Fibroblast of lung (primary cell): ENCODE results near the gene SIK2. TPM values are rescaled to one million over a fixed set of nuclear protein-coding genes. Genes with fewer than 3 reads are reported as not detected.
"Not testable (repeated sequence)": the region's sequence is repeated elsewhere in the genome, so short reads cannot be mapped to it uniquely, and the experiment has no call there.

Experiments used
- DNase-seq, 2 donors: peaks; one replicate each; pipeline versions ENCODE4 v3.0.0 to v3.0.0-alpha.2; 2010; ENCODE audit warnings: low read depth in 2 of 2
- H2AFZ ChIP-seq: 2 replicates; pipeline ENCODE4 v1.5.1; 2012; ENCODE audit warnings: low read length, control low read depth, inconsistent platforms
- H3K27ac ChIP-seq: 2 replicates; pipeline ENCODE4 v1.5.1; 2011; ENCODE audit warnings: low read length, control low read depth; ENCODE audit not compliant: insufficient read depth
- H3K27me3 ChIP-seq: 2 replicates; pipeline ENCODE4 v1.5.1; 2011; ENCODE audit warnings: mild to moderate bottlenecking, low read length; ENCODE audit not compliant: control insufficient read depth, insufficient read depth
- H3K36me3 ChIP-seq: 2 replicates; pipeline ENCODE4 v1.5.1; 2011; ENCODE audit warnings: low read length; ENCODE audit not compliant: control insufficient read depth, insufficient read depth
- H3K4me1 ChIP-seq: 2 replicates; pipeline ENCODE4 v1.5.1; 2011; ENCODE audit warnings: low read length; ENCODE audit not compliant: control insufficient read depth, insufficient read depth; ENCODE audit errors: extremely low read depth
- H3K4me2 ChIP-seq: 2 replicates; pipeline ENCODE4 v1.5.1; 2011; ENCODE audit warnings: low read length, control low read depth; ENCODE audit not compliant: insufficient read depth; ENCODE audit errors: extremely low read depth
- H3K4me3 ChIP-seq, 4 experiments: fragments of 200-600 bp in 1 of 4; sonication (generic) in 1 of 4; replicated peaks in 1 of 4; 2 replicates each; pipeline ENCODE4 v1.5.1; 2011 to 2016; ENCODE audit warnings: low read length in 4 of 4, low read depth in 3 of 4, mild to moderate bottlenecking in 3 of 4, control low read depth in 2 of 4, inconsistent platforms in 1 of 4, mixed read lengths in 1 of 4; ENCODE audit not compliant: insufficient read depth in 1 of 4; ENCODE audit errors: control extremely low read depth in 1 of 4
- H3K79me2 ChIP-seq: 2 replicates; pipeline ENCODE4 v1.5.1; 2012; ENCODE audit warnings: mild to moderate bottlenecking, low read length, inconsistent platforms; ENCODE audit not compliant: control insufficient read depth, insufficient read depth
- H3K9ac ChIP-seq: 2 replicates; pipeline ENCODE4 v1.5.1; 2011; ENCODE audit warnings: mild to moderate bottlenecking, low read length, control low read depth; ENCODE audit not compliant: insufficient read depth
- H3K9me3 ChIP-seq: 2 replicates; pipeline ENCODE4 v1.5.1; 2012; ENCODE audit warnings: low read depth, low read length; ENCODE audit not compliant: control insufficient read depth, insufficient read depth
- H4K20me1 ChIP-seq: 2 replicates; pipeline ENCODE4 v1.5.1; 2011; ENCODE audit warnings: low read length; ENCODE audit not compliant: control insufficient read depth, insufficient read depth; ENCODE audit errors: extremely low read depth
- EZH2 ChIP-seq: IDR thresholded peaks from 2 replicates; pipeline ENCODE4 v1.5.1; 2012; ENCODE audit warnings: low read length, control low read depth, mild to moderate bottlenecking; ENCODE audit errors: missing control alignments
- polyA plus RNA-seq, 2 donors: library from polyadenylated mRNA; depleted of rRNA in 1 of 2; stranded (reverse) in 1 of 2; unstranded in 1 of 2; fragments of >200 nt; gene quantifications; 2 replicates each; pipeline ENCODE4 v1.2.1, GENCODE V29; 2011 to 2012; ENCODE audit warnings: missing spikeins in 1 of 2
- total RNA-seq: library from RNA; depleted of rRNA; stranded (reverse); fragments of >200 nt; gene quantifications from 2 replicates; pipeline ENCODE4 v1.2.1, GENCODE V29; 2014
- TF ChIP-seq, protein P1 (sequence below), 2 donors: IDR thresholded peaks in 1 of 2; conservative IDR thresholded peaks in 1 of 2; 1 replicate in 1 of 2; 2 replicates in 1 of 2; pipeline ENCODE4 v1.5.1; 2011 to 2012; ENCODE audit warnings: low read length in 2 of 2, control low read depth in 1 of 2, inconsistent platforms in 1 of 2, low read depth in 1 of 2, mild to moderate bottlenecking in 1 of 2

The SIK2 gene
- total and polyA plus RNA-seq, 2 donors (not counting 1 experiment from before 2014, with no cell fraction given): 16.3 to 19.3 TPM

GRCh38 chr11:111645657-111646316 is 43.5 kb downstream of the SIK2 start:
- no peaks in the 10 kb centered on the region for H3K36me3 ChIP-seq
- no peak overlapping the region for H3K9ac ChIP-seq
- no peak overlapping the region for H3K4me3 ChIP-seq
- no peak for DNase-seq
- H3K79me2 ChIP-seq: no peaks in the 10 kb centered on the region
- H3K4me1 ChIP-seq: no peaks in the 10 kb centered on the region
- no peak overlapping the region for H3K27ac ChIP-seq
- no peak overlapping the region for H3K4me2 ChIP-seq
- H4K20me1 ChIP-seq: no peaks in the 10 kb centered on the region
- no peaks in the 10 kb centered on the region for H3K9me3 ChIP-seq
- H2AFZ ChIP-seq: no peak overlapping the region
- TF ChIP-seq, protein P1, sequence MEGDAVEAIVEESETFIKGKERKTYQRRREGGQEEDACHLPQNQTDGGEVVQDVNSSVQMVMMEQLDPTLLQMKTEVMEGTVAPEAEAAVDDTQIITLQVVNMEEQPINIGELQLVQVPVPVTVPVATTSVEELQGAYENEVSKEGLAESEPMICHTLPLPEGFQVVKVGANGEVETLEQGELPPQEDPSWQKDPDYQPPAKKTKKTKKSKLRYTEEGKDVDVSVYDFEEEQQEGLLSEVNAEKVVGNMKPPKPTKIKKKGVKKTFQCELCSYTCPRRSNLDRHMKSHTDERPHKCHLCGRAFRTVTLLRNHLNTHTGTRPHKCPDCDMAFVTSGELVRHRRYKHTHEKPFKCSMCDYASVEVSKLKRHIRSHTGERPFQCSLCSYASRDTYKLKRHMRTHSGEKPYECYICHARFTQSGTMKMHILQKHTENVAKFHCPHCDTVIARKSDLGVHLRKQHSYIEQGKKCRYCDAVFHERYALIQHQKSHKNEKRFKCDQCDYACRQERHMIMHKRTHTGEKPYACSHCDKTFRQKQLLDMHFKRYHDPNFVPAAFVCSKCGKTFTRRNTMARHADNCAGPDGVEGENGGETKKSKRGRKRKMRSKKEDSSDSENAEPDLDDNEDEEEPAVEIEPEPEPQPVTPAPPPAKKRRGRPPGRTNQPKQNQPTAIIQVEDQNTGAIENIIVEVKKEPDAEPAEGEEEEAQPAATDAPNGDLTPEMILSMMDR (conservative IDR thresholded peaks at IDR 0.05 in 1 of 2, IDR thresholded peaks at IDR 0.05 in 1 of 2; ENCODE audit: low read depth in 1 of 2, low read length in 2 of 2): no peak
- TF ChIP-seq EZH2: no peak
- no peaks in the 10 kb centered on the region for H3K27me3 ChIP-seq

DNA sequence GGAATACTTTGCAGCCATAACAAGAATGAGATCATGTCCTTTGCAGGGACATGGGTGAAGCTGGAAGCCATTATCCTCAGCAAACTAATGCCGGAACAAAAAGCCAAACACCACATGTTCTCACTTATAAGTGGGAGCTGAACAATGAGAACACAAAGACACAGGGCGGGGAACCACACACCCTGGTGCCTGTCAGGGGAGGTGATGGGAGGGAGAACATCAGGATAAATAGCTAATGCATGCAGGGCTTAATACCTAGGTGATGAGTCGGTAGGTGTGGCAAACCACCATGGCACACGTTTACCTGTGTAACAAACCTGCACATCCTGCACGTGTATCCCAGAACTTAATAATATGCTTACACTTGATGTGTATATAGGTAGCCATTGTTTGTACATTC is 49.1 kb downstream of the SIK2 start:
- H3K27ac ChIP-seq, H3K4me3 ChIP-seq, H3K79me2 ChIP-seq, H4K20me1 ChIP-seq, DNase-seq, H2AFZ ChIP-seq, H3K27me3 ChIP-seq, H3K4me1 ChIP-seq, H3K4me2 ChIP-seq, H3K9ac ChIP-seq, H3K36me3 ChIP-seq, H3K9me3 ChIP-seq: not testable (repeated sequence)

GRCh38 chr11:111652184-111652583 is 49.9 kb downstream of the SIK2 start:
- DNase-seq: peak in 1 of 2 donors; percentile 65
- H4K20me1 ChIP-seq: no peaks in the 10 kb centered on the region
- H3K36me3 ChIP-seq: peaks cover 2% of the 10 kb centered on the region
- H3K79me2 ChIP-seq: no peaks in the 10 kb centered on the region
- no peaks in the 10 kb centered on the region for H3K4me1 ChIP-seq
- H3K4me2 ChIP-seq: no peak overlapping the region
- no peak overlapping the region for H2AFZ ChIP-seq
- no peaks in the 10 kb centered on the region for H3K9me3 ChIP-seq
- H3K27me3 ChIP-seq: no peaks in the 10 kb centered on the region
- no peak overlapping the region for H3K27ac ChIP-seq
- TF ChIP-seq EZH2: no peak
- TF ChIP-seq, protein P1 (conservative IDR thresholded peaks at IDR 0.05 in 1 of 2, IDR thresholded peaks at IDR 0.05 in 1 of 2; ENCODE audit: low read depth in 1 of 2, low read length in 2 of 2): no peak
- no peak overlapping the region for H3K9ac ChIP-seq
- H3K4me3 ChIP-seq: no peak overlapping the region
